HG03064 (cell line): ENCODE measurements around the gene ADGRB3.
A peak's percentile ranks its signal among the peaks of the same experiment; 100 is the strongest.

Source experiments
- ATAC-seq: cut with Tn5 transposase; IDR thresholded peaks from one replicate; pipeline ENCODE4 v1.9.1; 2021; ENCODE audit warnings: low read depth; ENCODE audit not compliant: unreplicated experiment

The ADGRB3 gene

GRCh38 chr6:69180361-69181067 lies 545.4 kb downstream of the ADGRB3 start:
- ATAC-seq, result no peak

GRCh38 chr6:69181964-69182363 lies 546.9 kb downstream of the ADGRB3 start:
- no peak for ATAC-seq

- no peak for ATAC-seq
These were observed 550.2 kb downstream of the ADGRB3 start for GRCh38 chr6:69185276-69185675.

- ATAC-seq, result no peak
These were observed 567.7 kb downstream of the ADGRB3 start for GRCh38 chr6:69202768-69203167.

- no peak for ATAC-seq
These were observed 581.0 kb downstream of the ADGRB3 start for GRCh38 chr6:69216127-69216526.

GRCh38 chr6:69217343-69217742 lies 582.3 kb downstream of the ADGRB3 start:
- no peak for ATAC-seq

GRCh38 chr6:69220375-69220774 lies 585.3 kb downstream of the ADGRB3 start:
- no peak for ATAC-seq

GRCh38 chr6:69232008-69232407 lies 596.9 kb downstream of the ADGRB3 start:
- ATAC-seq, result no peak

GRCh38 chr6:69232496-69232895 lies 597.4 kb downstream of the ADGRB3 start:
- ATAC-seq, result no peak

- peak; percentile 91 for ATAC-seq
These were observed 597.9 kb downstream of the ADGRB3 start for GRCh38 chr6:69232911-69233448.

GRCh38 chr6:69238067-69238466 lies 603.0 kb downstream of the ADGRB3 start:
- no peak for ATAC-seq

- ATAC-seq, result no peak
These were observed 611.9 kb downstream of the ADGRB3 start for GRCh38 chr6:69246983-69247382.

- ATAC-seq, result no peak
These were observed 625.9 kb downstream of the ADGRB3 start for GRCh38 chr6:69261010-69261409.

GRCh38 chr6:69263297-69263696 lies 628.2 kb downstream of the ADGRB3 start:
- ATAC-seq, result no peak

- no peak for ATAC-seq
These were observed 630.0 kb downstream of the ADGRB3 start for GRCh38 chr6:69265090-69265489.

- no peak for ATAC-seq
These were observed 630.6 kb downstream of the ADGRB3 start for GRCh38 chr6:69265706-69266105.

GRCh38 chr6:69276204-69276603 lies 641.1 kb downstream of the ADGRB3 start:
- ATAC-seq, result no peak

GRCh38 chr6:69279805-69280204 lies 644.7 kb downstream of the ADGRB3 start:
- no peak for ATAC-seq

- ATAC-seq, result no peak
These were observed 645.8 kb downstream of the ADGRB3 start for GRCh38 chr6:69280858-69281257.

- no peak for ATAC-seq
These were observed 649.2 kb downstream of the ADGRB3 start for GRCh38 chr6:69284176-69284730.

- no peak for ATAC-seq
These were observed 650.0 kb downstream of the ADGRB3 start for GRCh38 chr6:69285054-69285453.

GRCh38 chr6:69286331-69286730 lies 651.2 kb downstream of the ADGRB3 start:
- no peak for ATAC-seq
